NCI-H226 (cell line): Measurements from ENCODE around the gene PATL2.
"Not testable (repeated sequence)": the region's sequence is repeated elsewhere in the genome, so short reads cannot be mapped to it uniquely, and the experiment has no call there.

ENCODE experiments used
- DNase-seq: peaks from one replicate; pipeline ENCODE4 v3.0.0-alpha.2; 2015

PATL2 gene

DNA sequence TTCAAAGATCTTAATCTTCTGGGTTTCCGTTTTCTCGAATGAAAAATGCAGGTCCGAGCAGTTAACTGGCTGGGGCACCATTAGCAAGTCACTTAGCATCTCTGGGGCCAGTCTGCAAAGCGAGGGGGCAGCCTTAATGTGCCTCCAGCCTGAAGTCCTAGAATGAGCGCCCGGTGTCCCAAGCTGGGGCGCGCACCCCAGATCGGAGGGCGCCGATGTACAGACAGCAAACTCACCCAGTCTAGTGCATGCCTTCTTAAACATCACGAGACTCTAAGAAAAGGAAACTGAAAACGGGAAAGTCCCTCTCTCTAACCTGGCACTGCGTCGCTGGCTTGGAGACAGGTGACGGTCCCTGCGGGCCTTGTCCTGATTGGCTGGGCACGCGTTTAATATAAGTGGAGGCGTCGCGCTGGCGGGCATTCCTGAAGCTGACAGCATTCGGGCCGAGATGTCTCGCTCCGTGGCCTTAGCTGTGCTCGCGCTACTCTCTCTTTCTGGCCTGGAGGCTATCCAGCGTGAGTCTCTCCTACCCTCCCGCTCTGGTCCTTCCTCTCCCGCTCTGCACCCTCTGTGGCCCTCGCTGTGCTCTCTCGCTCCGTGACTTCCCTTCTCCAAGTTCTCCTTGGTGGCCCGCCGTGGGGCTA, at the start of gene PATL2, which contains the start of gene B2M:
Gene PATL2 (minus strand): TSS at position 228 of the 647 bp plus-strand sequence. CDS start 34,833 bp downstream, outside the sequence.
Gene B2M (plus strand): TSS at position 422 of the 647 bp plus-strand sequence. CDS start 30 bp downstream, at position 452.
- DNase-seq: peak; percentile 91

DNA sequence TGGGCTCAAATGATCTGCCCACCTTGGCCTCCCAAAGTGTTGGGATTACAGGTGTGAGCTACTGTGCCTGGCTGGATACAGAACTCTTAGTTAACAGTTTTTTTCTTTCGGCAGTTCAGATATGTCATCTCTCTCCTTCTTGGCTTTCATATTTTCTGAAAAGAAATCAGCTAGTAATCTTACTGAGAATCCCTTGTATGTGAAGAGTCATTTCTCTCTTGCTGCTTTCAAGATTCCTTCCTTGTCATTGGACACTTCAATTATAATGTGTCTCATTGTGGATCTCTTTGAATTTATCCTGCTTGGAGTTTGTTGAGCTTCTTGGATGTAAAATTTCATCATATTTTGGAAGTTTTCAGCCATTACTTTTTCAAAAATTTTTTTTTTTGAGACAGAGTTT, 42.2 kb upstream of the PATL2 start:
- DNase-seq: no peak

DNA sequence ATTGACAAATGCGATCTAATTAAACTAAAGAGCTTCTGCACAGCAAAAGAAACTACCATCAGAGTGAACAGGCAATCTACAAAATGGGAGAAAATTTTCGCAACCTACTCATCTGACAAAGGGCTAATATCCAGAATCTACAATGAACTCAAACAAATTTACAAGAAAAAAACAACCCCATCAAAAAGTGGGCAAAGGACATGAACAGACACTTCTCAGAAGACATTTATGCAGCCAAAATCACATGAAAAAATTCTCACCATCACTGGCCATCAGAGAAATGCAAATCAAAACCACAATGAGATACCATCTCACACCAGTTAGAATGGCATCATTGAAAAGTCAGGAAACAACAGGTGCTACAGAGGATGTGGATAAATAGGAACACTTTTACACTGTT, 32.3 kb upstream of the PATL2 start:
- DNase-seq: not testable (repeated sequence)

DNA sequence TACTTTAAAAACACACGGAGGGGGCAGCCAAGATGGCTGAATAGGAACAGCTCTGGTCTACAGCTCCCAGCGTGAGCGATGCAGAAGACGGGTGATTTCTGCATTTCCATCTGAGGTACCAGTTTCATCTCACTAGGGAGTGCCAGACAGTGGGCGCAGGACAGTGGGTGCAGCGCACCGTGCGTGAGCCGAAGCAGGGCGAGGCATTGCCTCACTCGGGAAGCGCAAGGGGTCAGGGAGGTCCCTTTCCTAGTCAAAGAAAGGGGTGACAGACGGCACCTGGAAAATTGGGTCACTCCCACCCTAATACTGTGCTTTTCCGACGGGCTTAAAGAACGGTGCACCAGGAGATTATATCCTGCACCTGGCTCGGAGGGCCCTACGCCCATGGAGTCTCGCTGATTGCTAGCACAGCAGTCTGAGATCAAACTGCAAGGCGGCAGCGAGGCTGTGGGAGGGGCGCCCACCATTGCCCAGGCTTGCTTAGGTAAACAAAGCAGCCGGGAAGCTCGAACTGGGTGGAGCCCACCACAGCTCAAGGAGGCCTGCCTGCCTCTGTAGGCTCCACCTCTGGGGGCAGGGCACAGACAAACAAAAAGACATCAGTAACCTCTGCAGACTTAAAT, 28.2 kb upstream of the PATL2 start:
- DNase-seq: not testable (repeated sequence)

DNA sequence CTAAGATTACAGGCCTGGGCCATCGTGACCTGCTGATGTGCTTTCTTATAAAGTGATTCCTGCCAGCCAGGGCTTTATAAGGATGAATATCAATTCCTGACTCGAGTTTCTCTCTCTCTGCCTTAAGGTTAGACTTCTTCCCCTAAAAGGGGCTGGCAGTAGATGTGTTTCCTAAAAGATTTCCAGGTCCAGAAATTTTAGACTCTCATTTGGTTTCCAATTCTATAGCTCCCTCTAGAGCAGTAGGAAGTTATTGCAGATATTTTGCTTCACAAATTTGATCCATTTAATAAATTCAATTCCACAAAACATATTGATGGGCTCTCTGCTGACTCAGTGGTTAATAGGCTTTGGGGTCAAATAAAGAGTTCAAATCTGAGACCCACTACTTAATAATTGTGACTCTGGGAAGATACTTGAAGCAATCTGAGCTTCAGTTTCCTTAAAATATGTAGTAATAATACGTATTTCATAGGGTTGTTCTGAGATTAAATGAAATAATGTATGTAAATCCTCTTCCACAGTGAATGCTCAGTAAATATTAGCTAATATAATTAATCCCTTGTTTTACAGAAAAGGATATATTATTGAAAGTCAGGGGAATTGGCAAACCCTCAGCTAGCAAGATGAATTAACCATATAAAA, 27.3 kb upstream of the PATL2 start:
- DNase-seq: no peak

DNA sequence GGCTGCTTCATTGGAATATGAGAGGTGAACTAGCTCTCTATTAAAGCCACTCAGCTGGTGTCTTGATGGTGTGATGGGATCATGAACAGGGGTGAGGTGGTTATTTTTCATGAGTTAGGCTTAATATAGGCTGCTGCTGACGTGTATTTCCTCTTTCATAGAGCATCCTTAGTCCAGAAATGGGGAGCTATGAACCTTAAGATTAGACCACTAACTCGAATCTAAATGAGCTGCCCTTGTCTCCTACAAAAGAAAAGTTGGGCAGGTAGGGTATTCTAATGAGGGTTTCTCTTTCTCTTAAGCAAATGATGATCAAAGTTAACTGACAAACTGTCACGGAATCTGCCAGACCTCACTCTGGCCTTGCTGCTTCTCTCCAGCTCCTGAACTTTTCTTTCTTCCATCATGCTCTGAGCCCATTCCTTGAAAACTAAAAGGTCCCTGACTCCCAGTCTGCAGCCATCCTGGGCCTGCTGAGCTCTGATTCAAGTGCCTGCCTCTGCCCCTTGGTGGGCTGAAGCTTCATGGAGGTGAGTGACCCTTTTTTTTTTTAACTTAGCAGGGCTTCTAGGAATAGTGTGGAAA, 25.1 kb upstream of the PATL2 start, which contains the start of gene TRIM69:
Gene TRIM69 (plus strand): TSS at position 348 of the 585 bp plus-strand sequence. CDS start 177 bp downstream, at position 525.
- DNase-seq: no peak

DNA sequence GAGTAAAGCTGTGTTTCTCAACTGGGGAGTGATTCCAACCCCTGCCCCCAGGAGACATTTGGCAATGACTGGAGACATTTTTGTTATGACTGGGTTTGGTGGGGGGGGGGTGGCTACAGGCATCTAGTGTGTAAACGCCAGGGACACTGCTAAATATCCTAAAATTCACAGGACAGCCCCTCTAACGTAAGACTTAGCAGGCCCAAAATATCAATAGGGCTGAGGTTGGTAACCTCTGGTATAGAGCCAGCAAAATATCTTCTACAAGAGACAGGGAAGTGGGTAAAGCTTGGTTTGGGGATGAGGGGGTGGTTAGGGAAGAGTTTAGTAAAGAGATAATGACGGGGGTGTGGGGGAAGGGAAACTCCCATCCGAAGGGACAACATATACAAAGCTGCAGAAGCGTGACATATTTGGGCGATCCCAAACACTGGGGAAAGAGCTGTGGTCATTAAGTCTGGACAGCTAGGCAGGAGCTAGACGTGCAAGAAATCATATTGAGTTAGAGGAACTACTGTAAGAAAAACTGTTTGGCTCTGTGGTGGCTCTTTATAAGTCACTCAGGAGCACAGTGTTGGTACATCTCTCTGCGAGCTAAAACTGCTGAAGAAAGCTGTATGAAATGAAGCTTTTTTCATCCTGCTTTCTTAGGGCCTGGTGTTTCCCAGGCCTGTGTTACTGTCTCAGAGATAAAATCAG, 24.5 kb upstream of the PATL2 start:
- DNase-seq: no peak

DNA sequence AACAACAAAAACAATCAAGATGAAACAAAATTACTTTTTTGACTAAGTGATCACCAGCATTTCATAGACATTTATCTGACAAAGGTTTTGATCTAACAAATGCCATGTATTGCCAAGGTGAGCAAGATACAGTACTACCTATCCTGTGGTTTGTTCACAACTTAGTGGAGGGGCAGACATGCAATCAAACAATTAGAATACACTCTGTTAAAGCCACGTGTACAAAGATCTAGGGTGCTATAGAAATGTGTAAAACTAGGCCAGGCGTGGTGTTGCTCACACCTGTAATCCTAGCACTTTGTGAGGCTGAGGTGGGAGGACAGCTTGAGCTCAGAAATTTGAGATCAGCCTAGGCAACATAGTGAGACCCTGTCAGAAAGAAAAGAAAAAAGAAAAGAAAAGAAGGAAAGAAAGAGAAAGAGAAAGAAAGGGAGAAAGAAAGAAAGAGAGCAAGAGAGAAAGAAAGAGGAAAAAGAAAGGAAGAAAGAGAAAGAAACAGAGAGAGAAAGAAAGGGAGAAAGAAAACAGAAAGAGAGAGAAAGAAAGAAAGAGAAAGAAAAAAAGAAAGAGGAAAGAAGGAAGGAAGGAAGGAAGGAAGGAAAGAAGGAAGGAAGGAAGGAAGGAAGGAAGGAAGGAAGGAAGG, 23.8 kb upstream of the PATL2 start:
- DNase-seq: no peak

DNA sequence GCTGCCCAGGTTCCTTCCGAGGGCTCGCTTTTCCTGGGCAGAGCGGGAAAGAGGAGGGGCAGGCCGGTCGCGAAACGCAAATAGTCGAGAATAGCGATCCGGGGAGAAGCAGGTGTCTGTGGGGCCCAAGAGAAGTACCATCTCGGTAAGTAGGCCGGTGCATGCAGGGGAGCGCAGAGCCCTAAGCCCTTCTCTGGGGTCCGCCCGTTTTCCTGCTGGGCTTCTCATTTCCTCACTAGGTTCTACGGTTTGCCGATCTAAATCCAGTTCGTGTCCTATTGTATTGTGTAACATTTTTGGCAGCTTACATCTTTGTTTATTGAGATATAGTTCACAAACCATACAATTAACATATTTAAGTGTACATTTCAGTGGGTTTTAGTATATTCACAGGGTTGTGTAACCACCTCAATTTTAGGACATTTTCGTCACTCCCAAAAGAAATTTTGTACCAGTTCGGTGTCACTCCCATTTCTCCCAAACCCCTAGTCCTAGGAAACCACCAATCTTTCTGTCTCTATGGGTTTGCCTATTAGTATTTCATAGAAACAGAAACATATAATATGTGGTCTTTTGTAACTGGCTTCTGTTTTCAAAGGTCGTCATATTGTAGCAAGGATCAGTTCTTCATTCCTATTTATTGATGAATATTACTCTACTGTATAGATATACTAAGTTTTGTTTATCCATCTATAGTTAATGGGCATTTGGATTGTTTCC, 18.4 kb upstream of the PATL2 start:
- DNase-seq: no peak

DNA sequence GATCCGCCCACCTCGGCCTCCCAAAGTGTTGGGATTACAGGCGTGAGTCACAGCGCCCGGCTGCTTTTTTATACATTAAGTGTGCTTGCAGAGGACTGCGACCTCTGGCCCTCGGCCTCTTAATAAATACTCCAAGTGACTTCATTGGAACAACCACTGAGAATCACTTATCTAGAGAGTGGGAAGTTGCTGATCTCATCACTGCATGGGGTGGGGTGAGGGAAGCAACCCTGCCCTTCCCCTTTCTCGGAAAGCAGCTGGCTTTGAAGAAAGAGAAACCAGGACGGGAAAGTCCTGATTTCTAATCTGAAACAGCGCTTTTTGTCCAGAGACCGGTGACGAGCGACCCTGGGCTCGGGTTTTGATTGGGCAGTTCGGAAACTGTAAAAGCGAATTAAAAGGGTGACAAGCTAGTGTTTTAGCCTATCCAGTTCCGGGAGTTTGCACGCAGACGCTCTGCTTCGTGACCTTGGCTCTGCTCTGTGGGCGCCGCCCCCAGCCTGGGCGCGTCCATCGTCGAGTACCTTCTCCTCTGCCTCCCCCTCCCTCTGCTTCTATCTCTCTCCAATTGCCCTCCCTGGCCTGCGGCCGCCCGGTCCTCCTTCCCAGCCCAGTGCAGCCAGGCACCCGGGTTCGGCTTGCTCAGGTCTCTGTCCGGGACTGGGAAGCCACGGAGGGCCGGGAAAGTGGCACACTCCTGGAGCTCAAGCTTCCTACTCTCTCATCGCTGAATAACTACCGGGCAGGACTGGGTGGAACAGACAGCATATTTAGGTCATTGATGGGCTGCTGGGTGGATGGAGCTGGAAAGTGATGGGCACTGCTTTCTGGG, 17.7 kb upstream of the PATL2 start:
- DNase-seq: peak; percentile 98

DNA sequence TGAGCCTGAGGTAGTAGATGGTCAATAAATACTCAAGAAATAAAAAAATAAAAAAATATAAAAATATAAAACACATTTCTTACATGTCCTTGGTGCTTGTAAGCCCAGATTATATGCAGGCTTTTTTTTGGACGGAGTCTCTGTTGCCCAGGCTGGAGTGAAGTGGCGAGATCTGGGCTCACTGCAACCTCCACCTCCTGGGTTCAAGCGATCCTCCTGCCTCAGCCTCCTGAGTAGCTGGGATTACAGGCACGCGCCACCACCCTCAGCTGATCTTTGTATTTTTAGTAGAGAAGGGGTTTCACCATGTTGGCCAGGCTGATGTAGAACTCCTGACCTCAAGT, 17.1 kb upstream of the PATL2 start:
- not testable (repeated sequence) for DNase-seq

DNA sequence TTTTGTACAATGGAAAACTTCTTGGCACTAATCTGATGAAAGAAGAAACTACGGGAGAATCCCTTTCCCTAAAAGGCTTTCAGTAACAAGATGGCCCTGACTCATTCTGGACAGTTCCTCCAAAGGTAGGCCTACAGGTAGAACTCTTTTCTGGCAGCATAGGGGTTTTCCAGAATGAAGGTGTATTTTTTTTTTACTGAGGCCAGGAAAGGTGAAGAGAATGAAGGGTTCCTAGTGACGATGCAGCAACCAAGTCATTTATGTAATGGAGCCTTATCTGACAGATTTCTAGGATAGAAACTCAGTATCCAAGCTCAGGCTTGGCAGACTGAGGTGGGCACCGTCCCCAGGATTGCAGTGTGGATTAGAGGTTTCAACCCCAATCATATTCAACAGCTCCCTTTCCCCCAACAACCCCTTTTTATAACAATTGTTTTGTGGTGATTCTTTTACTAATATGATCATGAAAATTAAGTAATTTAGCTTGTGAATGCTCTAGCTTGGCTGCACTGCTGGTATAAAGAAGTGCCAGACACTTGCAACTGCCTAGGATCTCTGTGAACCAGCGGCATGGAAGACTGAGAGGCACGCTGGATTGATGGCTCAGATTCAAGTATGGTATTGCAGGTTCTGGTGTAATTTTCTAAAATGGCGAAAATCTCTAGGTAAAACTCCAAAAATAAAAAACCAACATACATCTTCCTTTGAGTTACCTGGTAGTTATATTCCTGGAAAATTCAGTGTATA, 16.5 kb upstream of the PATL2 start:
- no peak for DNase-seq

DNA sequence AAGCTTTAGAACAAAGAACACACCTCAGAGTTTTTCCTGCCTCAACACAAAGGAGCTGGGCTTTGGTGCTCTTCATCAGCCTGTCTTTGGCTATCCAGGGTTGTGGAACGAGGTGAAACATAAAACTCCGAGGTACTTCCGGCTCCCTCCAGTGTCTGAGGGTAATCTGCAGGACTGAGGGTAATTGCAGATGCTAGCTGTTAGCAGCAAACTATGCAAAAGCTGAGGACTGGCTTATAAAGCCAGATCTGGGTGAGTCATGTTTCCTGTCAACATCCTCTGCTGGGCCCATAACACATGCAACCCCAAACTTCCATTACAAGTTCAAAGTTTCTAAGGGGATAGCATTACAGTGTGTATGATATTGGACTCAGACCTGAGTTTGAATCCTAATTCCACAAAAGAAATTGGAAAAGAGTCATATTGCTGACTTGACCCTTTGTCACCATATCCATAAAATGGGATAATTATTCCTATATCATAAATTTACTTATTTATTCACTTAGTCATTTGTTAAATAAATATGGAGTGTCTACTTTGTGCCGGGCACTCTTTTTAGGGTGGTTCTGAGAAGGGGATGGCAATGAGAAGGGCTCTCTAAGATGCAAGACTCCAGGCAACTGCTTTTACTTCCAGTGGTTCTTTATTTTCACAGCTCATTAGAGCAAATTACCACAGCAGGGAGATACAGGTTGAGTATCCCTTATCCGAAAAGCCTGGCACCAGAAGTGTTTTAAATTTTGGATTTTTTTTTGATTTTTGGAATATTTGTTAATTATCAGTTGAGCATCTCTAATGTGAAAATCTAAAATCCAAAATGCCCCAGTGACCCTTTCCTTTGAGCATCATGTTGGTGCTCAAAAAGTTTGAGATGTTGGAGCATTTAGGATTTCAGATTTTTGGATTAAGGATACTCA, 15.7 kb upstream of the PATL2 start:
- DNase-seq: peak; percentile 84

DNA sequence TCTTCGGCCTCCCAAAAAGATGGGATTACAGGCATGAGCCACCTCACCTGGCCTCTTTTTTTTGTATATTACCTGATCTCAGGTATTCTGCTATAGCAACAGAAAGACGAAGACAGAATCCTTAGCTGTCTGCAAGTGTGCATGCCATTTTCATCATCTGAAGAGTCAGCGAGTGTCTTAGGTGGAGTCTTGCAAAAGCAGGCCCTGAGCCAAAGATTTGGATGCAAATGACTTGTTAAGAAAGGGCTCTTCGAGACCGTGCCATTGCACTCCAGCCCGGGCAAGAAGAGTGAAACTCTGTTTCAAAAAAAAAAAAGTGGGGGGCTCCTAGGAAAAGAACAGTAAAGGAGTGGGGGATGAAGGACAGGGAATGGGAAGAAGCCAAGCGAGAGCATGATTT, 15.0 kb upstream of the PATL2 start:
- DNase-seq: no peak

DNA sequence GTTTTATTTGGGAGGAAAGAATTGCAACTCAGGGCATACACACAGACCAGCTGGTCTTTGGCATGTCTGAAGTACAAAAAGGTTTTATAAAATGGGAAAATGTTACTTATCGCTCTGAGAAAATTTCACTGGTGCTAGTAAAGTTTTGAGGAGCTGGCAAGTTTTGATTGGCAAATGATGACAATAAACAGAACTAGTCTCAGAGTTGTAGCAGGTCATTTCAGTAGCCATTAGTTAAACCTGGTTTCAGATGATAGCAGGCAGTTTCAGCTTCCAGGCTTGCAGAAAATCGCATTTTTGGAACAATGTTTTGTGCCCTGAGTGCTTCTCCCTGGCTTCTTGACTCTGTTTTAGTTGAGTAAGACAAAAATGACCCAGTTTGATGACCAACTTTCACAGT, 10.9 kb upstream of the PATL2 start:
- no peak for DNase-seq

DNA sequence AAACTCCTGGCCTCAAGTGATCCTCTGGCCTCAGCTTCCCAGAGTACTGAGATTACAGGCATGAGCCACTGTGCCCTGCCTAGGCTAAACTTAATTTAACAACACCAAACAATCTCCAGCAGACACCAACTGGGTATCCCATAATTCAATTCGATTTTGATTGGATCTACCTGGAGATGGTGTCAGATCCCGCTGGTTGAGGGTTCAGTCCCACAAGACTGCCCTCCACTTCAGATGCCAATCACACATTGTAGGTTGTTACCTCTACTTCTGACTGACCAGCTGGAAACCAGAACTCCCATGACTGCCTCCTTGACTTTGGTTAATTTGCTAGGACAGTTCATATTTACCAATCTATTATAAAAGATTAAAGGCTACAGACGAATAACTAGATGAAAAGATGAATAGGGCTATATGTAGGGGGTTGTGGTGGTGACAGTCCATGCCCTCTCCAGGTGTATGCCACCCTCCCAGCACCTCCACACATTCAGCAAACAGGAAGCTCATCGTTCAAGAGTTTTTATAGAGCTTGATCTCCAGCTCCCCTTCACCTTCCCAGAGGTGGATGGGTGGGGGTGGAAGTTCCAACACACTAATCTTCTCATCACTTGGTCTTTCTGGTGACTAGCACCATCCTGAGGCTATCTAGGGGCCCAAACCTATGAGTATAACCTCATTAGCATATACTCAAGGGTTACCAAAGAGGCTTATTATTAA, 9.5 kb upstream of the PATL2 start:
- no peak for DNase-seq

DNA sequence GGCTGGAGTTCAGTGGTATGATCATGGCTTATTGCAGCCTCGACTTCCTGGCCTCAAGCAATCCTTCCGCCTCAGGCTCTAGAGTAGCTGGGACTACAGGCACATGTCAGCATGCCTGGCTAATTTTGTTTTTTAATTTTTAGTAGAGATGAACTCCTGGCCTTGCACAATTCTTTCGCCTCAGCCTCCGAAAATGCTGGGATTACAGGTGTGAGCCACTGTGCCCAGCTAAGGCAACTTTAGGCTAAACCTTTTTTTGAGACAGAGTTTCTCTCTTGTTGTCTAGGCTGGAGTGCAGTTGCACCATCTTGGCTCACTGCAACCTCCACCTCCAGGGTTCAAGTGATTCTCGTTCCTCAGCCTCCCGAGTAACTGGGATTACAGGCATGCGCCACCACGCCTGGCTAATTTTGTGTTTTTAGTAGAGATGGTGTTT, 8.9 kb upstream of the PATL2 start:
- not testable (repeated sequence) for DNase-seq

DNA sequence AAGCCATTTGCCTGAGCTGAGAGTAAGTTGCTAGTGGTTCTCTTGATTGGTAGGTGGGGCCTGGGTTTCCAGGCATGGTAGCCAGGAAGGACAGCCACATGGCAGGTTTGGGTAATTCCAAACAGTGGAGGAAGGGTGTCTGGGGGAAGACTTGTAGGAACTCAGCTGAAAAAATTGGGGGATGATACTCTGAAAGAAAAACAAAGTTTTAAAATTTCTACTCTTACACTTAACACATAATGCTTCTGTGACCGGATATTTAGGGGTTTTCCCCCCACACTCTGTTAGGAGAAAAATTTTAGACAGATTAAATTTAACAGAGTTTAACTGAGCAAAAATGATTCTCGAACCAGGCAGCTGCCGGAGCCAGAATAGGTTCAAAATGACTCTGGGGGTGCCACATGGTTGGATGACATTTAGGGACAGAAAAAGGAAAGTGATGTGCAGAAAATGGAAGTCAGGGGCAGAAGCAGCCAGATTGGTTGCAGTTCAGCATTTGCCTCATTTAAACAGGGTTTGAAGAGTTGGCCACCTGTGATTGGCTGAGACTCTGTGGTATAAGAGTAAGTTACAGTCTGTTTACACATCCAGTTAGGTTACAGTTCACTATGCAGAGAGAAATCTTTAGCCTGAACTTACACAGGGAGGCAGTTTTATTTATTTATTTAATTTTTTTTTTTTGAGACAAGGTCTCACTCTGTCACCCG, 8.3 kb upstream of the PATL2 start:
- no peak for DNase-seq
